Fibroblast of lung (primary cell): Measurements from ENCODE around the gene PRPSAP1. TPM values are rescaled to one million over a fixed set of nuclear protein-coding genes. Genes with fewer than 3 reads are reported as not detected.
A peak's percentile ranks its signal among the peaks of the same experiment; 100 is the strongest.
"Not testable (repeated sequence)": the region's sequence is repeated elsewhere in the genome, so short reads cannot be mapped to it uniquely, and the experiment has no call there.

Experiments
- DNase-seq, 2 donors: peaks; one replicate each; pipeline versions ENCODE4 v3.0.0 to v3.0.0-alpha.2; 2010; ENCODE audit warnings: low read depth in 2 of 2
- H2AFZ ChIP-seq: 2 replicates; pipeline ENCODE4 v1.5.1; 2012; ENCODE audit warnings: low read length, control low read depth, inconsistent platforms
- H3K27ac ChIP-seq: 2 replicates; pipeline ENCODE4 v1.5.1; 2011; ENCODE audit warnings: low read length, control low read depth; ENCODE audit not compliant: insufficient read depth
- H3K27me3 ChIP-seq: 2 replicates; pipeline ENCODE4 v1.5.1; 2011; ENCODE audit warnings: mild to moderate bottlenecking, low read length; ENCODE audit not compliant: control insufficient read depth, insufficient read depth
- H3K36me3 ChIP-seq: 2 replicates; pipeline ENCODE4 v1.5.1; 2011; ENCODE audit warnings: low read length; ENCODE audit not compliant: control insufficient read depth, insufficient read depth
- H3K4me1 ChIP-seq: 2 replicates; pipeline ENCODE4 v1.5.1; 2011; ENCODE audit warnings: low read length; ENCODE audit not compliant: control insufficient read depth, insufficient read depth; ENCODE audit errors: extremely low read depth
- H3K4me2 ChIP-seq: 2 replicates; pipeline ENCODE4 v1.5.1; 2011; ENCODE audit warnings: low read length, control low read depth; ENCODE audit not compliant: insufficient read depth; ENCODE audit errors: extremely low read depth
- H3K4me3 ChIP-seq, 4 experiments: fragments of 200-600 bp in 1 of 4; sonication (generic) in 1 of 4; replicated peaks in 1 of 4; 2 replicates each; pipeline ENCODE4 v1.5.1; 2011 to 2016; ENCODE audit warnings: low read length in 4 of 4, low read depth in 3 of 4, mild to moderate bottlenecking in 3 of 4, control low read depth in 2 of 4, inconsistent platforms in 1 of 4, mixed read lengths in 1 of 4; ENCODE audit not compliant: insufficient read depth in 1 of 4; ENCODE audit errors: control extremely low read depth in 1 of 4
- H3K79me2 ChIP-seq: 2 replicates; pipeline ENCODE4 v1.5.1; 2012; ENCODE audit warnings: mild to moderate bottlenecking, low read length, inconsistent platforms; ENCODE audit not compliant: control insufficient read depth, insufficient read depth
- H3K9ac ChIP-seq: 2 replicates; pipeline ENCODE4 v1.5.1; 2011; ENCODE audit warnings: mild to moderate bottlenecking, low read length, control low read depth; ENCODE audit not compliant: insufficient read depth
- H3K9me3 ChIP-seq: 2 replicates; pipeline ENCODE4 v1.5.1; 2012; ENCODE audit warnings: low read depth, low read length; ENCODE audit not compliant: control insufficient read depth, insufficient read depth
- H4K20me1 ChIP-seq: 2 replicates; pipeline ENCODE4 v1.5.1; 2011; ENCODE audit warnings: low read length; ENCODE audit not compliant: control insufficient read depth, insufficient read depth; ENCODE audit errors: extremely low read depth
- EZH2 ChIP-seq: IDR thresholded peaks from 2 replicates; pipeline ENCODE4 v1.5.1; 2012; ENCODE audit warnings: low read length, control low read depth, mild to moderate bottlenecking; ENCODE audit errors: missing control alignments
- polyA plus RNA-seq, 2 donors: library from polyadenylated mRNA; depleted of rRNA in 1 of 2; stranded (reverse) in 1 of 2; unstranded in 1 of 2; fragments of >200 nt; gene quantifications; 2 replicates each; pipeline ENCODE4 v1.2.1, GENCODE V29; 2011 to 2012; ENCODE audit warnings: missing spikeins in 1 of 2
- total RNA-seq: library from RNA; depleted of rRNA; stranded (reverse); fragments of >200 nt; gene quantifications from 2 replicates; pipeline ENCODE4 v1.2.1, GENCODE V29; 2014
- TF ChIP-seq, protein P1 (sequence below), 2 donors: IDR thresholded peaks in 1 of 2; conservative IDR thresholded peaks in 1 of 2; 1 replicate in 1 of 2; 2 replicates in 1 of 2; pipeline ENCODE4 v1.5.1; 2011 to 2012; ENCODE audit warnings: low read length in 2 of 2, control low read depth in 1 of 2, inconsistent platforms in 1 of 2, low read depth in 1 of 2, mild to moderate bottlenecking in 1 of 2

Gene PRPSAP1
- total and polyA plus RNA-seq, 2 donors (not counting 1 experiment from before 2014, with no cell fraction given): 32.7 to 56.9 TPM

DNA sequence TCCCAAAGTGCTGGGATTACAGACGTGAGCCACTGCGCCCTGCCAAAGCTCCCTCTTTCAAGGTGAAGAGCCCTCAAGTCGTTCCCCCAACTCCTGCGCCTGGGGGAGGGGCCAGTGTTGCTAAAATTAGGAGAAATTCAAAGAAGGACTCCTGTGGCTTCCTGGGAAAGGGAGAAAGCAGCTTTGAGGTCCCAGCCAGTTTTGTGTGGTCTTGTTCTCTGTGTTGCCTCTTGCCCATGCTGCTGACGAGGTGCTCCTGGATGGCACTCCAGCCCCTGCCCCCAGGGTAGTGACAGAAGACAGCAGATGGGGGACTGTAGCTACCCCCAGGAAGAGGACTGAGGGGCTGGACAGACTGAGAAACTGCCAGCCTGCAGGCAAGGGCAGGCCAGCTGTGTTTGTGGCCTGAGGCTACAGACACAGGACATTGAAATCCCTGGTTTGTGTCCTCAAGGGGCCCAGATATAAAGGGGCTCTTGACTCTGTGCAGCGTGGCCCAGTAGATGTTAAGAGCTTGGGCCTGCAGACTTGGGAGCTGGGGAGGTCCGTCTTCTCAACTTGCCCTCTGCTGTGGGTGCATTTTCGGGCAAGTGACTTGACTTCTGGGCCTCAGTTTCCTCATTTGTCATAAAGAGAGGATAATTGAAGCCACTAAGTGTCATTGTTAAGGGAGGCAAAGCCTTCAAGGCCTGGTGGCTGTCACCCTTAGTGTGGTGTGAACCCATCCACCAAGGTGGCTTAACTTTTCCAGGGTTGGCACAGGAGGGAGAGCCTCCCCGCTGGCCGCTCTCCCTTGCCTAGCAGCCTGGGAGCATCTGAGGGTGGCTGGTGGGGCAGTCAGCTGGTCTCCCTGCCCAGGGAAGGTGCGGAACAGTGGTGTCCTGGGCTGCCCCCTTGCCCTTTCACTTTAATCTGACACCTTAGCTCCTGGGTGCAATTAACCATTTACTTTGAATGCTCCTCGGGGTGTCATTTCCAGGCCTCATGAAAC, 84.4 kb downstream of the PRPSAP1 start:
- TF ChIP-seq, protein P1, sequence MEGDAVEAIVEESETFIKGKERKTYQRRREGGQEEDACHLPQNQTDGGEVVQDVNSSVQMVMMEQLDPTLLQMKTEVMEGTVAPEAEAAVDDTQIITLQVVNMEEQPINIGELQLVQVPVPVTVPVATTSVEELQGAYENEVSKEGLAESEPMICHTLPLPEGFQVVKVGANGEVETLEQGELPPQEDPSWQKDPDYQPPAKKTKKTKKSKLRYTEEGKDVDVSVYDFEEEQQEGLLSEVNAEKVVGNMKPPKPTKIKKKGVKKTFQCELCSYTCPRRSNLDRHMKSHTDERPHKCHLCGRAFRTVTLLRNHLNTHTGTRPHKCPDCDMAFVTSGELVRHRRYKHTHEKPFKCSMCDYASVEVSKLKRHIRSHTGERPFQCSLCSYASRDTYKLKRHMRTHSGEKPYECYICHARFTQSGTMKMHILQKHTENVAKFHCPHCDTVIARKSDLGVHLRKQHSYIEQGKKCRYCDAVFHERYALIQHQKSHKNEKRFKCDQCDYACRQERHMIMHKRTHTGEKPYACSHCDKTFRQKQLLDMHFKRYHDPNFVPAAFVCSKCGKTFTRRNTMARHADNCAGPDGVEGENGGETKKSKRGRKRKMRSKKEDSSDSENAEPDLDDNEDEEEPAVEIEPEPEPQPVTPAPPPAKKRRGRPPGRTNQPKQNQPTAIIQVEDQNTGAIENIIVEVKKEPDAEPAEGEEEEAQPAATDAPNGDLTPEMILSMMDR (conservative IDR thresholded peaks at IDR 0.05 in 1 of 2, IDR thresholded peaks at IDR 0.05 in 1 of 2; ENCODE audit: low read depth in 1 of 2, low read length in 2 of 2): no peak
- TF ChIP-seq EZH2: no peak
- Histone ChIP-seq H3K9me3 (no peaks in the 10 kb centered on the region), H3K27ac (no peak overlapping the region), H2AFZ (no peak overlapping the region), H3K27me3 (no peaks in the 10 kb centered on the region), H3K79me2 (peaks cover 35% of the 10 kb centered on the region), H3K4me1 (peaks cover 14% of the 10 kb centered on the region), H3K36me3 (peaks cover 9% of the 10 kb centered on the region), H3K4me3 (no peak overlapping the region), H3K4me2 (no peak overlapping the region), H4K20me1 (no peaks in the 10 kb centered on the region), H3K9ac (no peak overlapping the region)
- DNase-seq: no peak

DNA sequence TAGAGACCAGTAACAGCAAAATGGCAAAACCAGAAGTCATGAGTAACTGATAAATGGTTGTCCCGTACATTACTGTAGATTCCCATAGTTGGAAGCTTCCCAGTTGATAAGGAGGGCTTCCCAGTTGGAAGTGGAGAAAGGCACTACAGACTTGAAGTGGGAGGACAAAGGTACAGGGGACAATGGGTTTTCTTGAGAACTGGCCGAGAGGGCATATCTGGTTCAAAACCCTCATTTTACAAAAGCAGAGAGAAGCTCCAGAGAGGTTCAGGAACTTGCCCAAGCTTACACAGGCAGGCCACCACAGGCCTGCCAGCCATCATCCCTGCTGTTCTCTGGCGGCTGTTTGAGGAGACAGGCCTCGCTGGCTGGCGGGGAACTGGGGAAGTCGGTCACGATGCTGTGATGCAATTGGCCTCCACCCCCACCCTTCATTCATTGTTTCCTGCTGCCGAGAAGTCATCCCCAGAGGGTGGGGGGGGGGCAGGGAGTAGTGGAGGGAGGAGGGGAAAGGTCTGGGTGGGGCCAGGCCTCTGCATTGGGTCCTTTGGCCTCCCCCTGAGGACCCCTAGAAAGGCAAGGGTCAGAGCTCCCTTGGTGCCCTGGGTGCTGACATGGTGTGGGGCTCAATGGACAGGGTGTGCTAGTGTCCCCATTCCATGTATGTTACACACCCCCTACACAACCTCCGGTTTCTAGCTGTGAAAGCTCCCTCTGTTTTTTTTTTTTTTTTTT, 85.5 kb downstream of the PRPSAP1 start:
- peaks cover 18% of the 10 kb centered on the region for H3K4me1 ChIP-seq
- no peaks in the 10 kb centered on the region for H3K9me3 ChIP-seq
- peaks cover 35% of the 10 kb centered on the region for H3K79me2 ChIP-seq
- DNase-seq: peak; percentile 70 to 75
- peak overlapping the region in 2 of 4 experiments; percentile 5 to 39 for H3K4me3 ChIP-seq
- H3K36me3 ChIP-seq: peaks cover 9% of the 10 kb centered on the region
- H3K9ac ChIP-seq: no peak overlapping the region
- TF ChIP-seq, protein P1 (conservative IDR thresholded peaks at IDR 0.05 in 1 of 2, IDR thresholded peaks at IDR 0.05 in 1 of 2; ENCODE audit: low read depth in 1 of 2, low read length in 2 of 2): no peak
- no peak for TF ChIP-seq EZH2
- H3K27ac ChIP-seq: peak overlapping the region; percentile 67
- H2AFZ ChIP-seq: no peak overlapping the region
- H4K20me1 ChIP-seq: no peaks in the 10 kb centered on the region
- H3K27me3 ChIP-seq: no peaks in the 10 kb centered on the region
- peak overlapping the region; percentile 58 for H3K4me2 ChIP-seq

DNA sequence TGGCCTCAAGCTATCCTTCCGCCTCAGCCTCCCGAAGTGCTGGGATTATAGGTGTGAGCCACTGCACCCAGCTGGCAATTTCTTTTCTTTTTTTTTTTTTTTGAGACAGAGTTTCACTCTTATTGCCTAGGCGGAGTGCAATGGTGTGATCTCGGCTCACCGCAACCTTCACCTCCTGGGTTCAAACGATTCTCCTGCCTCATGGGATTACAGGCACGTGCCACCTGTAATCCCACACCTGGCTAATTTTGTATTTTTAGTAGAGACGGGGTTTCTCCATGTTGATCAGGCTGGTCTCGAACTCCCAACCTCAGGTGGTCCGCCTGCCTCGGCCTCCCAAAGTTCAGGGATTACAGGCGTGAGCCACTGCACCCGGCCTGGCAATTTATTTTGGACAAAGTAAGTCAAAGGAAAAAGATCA, 86.1 kb downstream of the PRPSAP1 start:
- Histone ChIP-seq H3K4me1 (peaks cover 18% of the 10 kb centered on the region), H3K27ac (peak overlapping the region; percentile 67), H3K79me2 (peaks cover 35% of the 10 kb centered on the region)
- not testable (repeated sequence) for H3K36me3 ChIP-seq, H3K9me3 ChIP-seq, DNase-seq, H3K4me2 ChIP-seq, H3K4me3 ChIP-seq, H3K27me3 ChIP-seq, H3K9ac ChIP-seq, H4K20me1 ChIP-seq, H2AFZ ChIP-seq
